GM18505 (cell line): Measurements from ENCODE around the gene ACVR1C.
"Not testable (repeated sequence)": the region's sequence is repeated elsewhere in the genome, so short reads cannot be mapped to it uniquely, and the experiment has no call there.

Source experiments
- ATAC-seq: cut with Tn5 transposase; IDR thresholded peaks from one replicate; pipeline ENCODE4 v1.9.1; 2021; ENCODE audit not compliant: unreplicated experiment
- POLR2A ChIP-seq: IDR thresholded peaks from 4 replicates; pipeline ENCODE4 v1.6.1; 2011; ENCODE audit warnings: borderline replicate concordance; ENCODE audit not compliant: insufficient read depth, insufficient read length; ENCODE audit errors: extremely low read depth

Gene ACVR1C

GRCh38 chr2:157611110-157611509 lies 17.6 kb downstream of the ACVR1C start:
- no peak for TF ChIP-seq POLR2A
- ATAC-seq: no peak

GRCh38 chr2:157606534-157606933 lies 22.1 kb downstream of the ACVR1C start:
- TF ChIP-seq POLR2A: no peak
- no peak for ATAC-seq

GRCh38 chr2:157603198-157603597 lies 25.5 kb downstream of the ACVR1C start:
- ATAC-seq: no peak
- no peak for TF ChIP-seq POLR2A

- TF ChIP-seq POLR2A: no peak
- ATAC-seq: no peak
These were observed 26.9 kb downstream of the ACVR1C start for GRCh38 chr2:157601807-157602206.

- ATAC-seq: no peak
- no peak for TF ChIP-seq POLR2A
These were observed 31.5 kb downstream of the ACVR1C start for GRCh38 chr2:157596992-157597681.

GRCh38 chr2:157593411-157593810 lies 35.3 kb downstream of the ACVR1C start:
- TF ChIP-seq POLR2A: no peak
- no peak for ATAC-seq

GRCh38 chr2:157592948-157593347 lies 35.7 kb downstream of the ACVR1C start:
- no peak for TF ChIP-seq POLR2A
- ATAC-seq: no peak

- no peak for ATAC-seq
- no peak for TF ChIP-seq POLR2A
These were observed 36.3 kb downstream of the ACVR1C start for GRCh38 chr2:157592374-157592773.

- no peak for TF ChIP-seq POLR2A
- no peak for ATAC-seq
These were observed 41.1 kb downstream of the ACVR1C start for GRCh38 chr2:157587576-157587975.

- TF ChIP-seq POLR2A: no peak
- ATAC-seq: no peak
These were observed 54.5 kb downstream of the ACVR1C start for GRCh38 chr2:157574165-157574564.

- ATAC-seq: no peak
- TF ChIP-seq POLR2A: no peak
These were observed 55.9 kb downstream of the ACVR1C start for GRCh38 chr2:157572725-157573124.

- not testable (repeated sequence) for ATAC-seq
These were observed 62.0 kb downstream of the ACVR1C start for GRCh38 chr2:157566623-157567022.

GRCh38 chr2:157566113-157566512 lies 62.6 kb downstream of the ACVR1C start:
- ATAC-seq: not testable (repeated sequence)

- TF ChIP-seq POLR2A: no peak
- no peak for ATAC-seq
These were observed 63.1 kb downstream of the ACVR1C start for GRCh38 chr2:157565550-157565949.

GRCh38 chr2:157559890-157560289 lies 68.8 kb downstream of the ACVR1C start:
- no peak for ATAC-seq
- no peak for TF ChIP-seq POLR2A
